Mesendoderm (in vitro differentiated cells): ENCODE results near the gene AGTRAP.

Experiments
- DNase-seq: peaks from one replicate; pipeline ENCODE4 v3.0.0; 2013
- H2AK5ac ChIP-seq: 2 replicates; pipeline ENCODE4 v1.6.1; 2013; ENCODE audit warnings: low read length, inconsistent platforms
- H2BK120ac ChIP-seq: 2 replicates; pipeline ENCODE4 v1.6.1; 2013; ENCODE audit warnings: low read depth, mild to moderate bottlenecking, low read length, moderate library complexity, mixed read lengths
- H2BK15ac ChIP-seq: replicated peaks from 2 replicates; pipeline ENCODE4 v1.6.1; 2013; ENCODE audit warnings: low read depth, mild to moderate bottlenecking, moderate library complexity
- H2BK5ac ChIP-seq: 2 replicates; pipeline ENCODE4 v1.6.1; 2013; ENCODE audit warnings: low read length, inconsistent platforms
- H3K18ac ChIP-seq: 2 replicates; pipeline ENCODE4 v1.6.1; 2013; ENCODE audit warnings: mild to moderate bottlenecking, low read length, mixed read lengths
- H3K23ac ChIP-seq: one replicate; pipeline ENCODE4 v1.6.1; 2013; ENCODE audit warnings: low read length
- H3K27ac ChIP-seq: 2 replicates; pipeline ENCODE4 v1.5.1; 2013; ENCODE audit warnings: low read depth, mild to moderate bottlenecking, inconsistent platforms, low read length, moderate library complexity
- H3K27me3 ChIP-seq: 2 replicates; pipeline ENCODE4 v1.6.1; 2013; ENCODE audit warnings: low read length, control low read depth, mild to moderate bottlenecking, inconsistent platforms; ENCODE audit not compliant: insufficient read depth, poor library complexity
- H3K36me3 ChIP-seq: 2 replicates; pipeline ENCODE4 v1.6.1; 2013; ENCODE audit warnings: low read length, inconsistent platforms; ENCODE audit not compliant: control insufficient read depth, insufficient read depth
- H3K4ac ChIP-seq: one replicate; pipeline ENCODE4 v1.6.1; 2013; ENCODE audit warnings: low read depth, mild to moderate bottlenecking, low read length, moderate library complexity
- H3K4me1 ChIP-seq: 2 replicates; pipeline ENCODE4 v1.6.1; 2013; ENCODE audit warnings: low read depth, low read length, inconsistent platforms; ENCODE audit not compliant: control insufficient read depth
- H3K4me2 ChIP-seq: 2 replicates; pipeline ENCODE4 v1.6.1; 2013; ENCODE audit warnings: low read length
- H3K4me3 ChIP-seq: 2 replicates; pipeline ENCODE4 v1.5.1; 2013; ENCODE audit warnings: mild to moderate bottlenecking, low read length
- H3K56ac ChIP-seq: one replicate; pipeline ENCODE4 v1.6.1; 2013; ENCODE audit warnings: low read length
- H3K79me1 ChIP-seq: 2 replicates; pipeline ENCODE4 v1.6.1; 2013; ENCODE audit warnings: low read length, inconsistent platforms
- H3K79me2 ChIP-seq: 2 replicates; pipeline ENCODE4 v1.6.1; 2013; ENCODE audit warnings: mild to moderate bottlenecking, low read length; ENCODE audit not compliant: control insufficient read depth, insufficient read depth
- H3K9ac ChIP-seq: 2 replicates; pipeline ENCODE4 v1.6.1; 2013; ENCODE audit warnings: low read length, inconsistent platforms
- H4K5ac ChIP-seq: one replicate; pipeline ENCODE4 v1.6.1; 2013; ENCODE audit warnings: low read length
- H4K8ac ChIP-seq: one replicate; pipeline ENCODE4 v1.6.1; 2013; ENCODE audit warnings: low read depth, mild to moderate bottlenecking, control low read depth, low read length, moderate library complexity
- WGBS: extraction: QIAGEN DNeasy Blood & Tissue Kit; methylation state at CpG from one replicate; pipeline ENCODE4 v1.1.7; 2013; ENCODE audit warnings: low lambda C conversion rate, missing lambda C conversion rate; ENCODE audit not compliant: insufficient coverage; ENCODE audit errors: extremely low coverage; 5-methylcytosine and 5-hydroxymethylcytosine counted together

Gene AGTRAP

DNA sequence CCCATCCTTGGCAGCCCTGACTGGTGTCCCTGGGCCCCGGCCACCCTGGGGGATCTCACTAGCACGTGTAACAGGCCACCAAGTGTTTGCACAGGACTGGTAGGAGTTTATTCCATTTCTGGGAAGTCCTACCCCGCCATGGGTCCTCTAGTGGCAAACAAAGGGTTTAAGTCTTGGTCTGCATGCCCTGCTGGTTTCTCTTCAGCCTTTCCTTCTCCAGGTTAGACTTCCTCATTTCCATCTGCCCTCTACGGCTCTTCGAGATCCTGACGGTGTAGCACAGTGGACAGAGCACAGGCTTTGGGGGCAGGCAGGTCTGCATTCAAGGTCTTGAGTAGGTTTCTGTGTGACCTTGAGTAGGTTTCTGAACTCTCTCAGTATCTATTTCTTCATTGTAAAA lies 2.8 kb downstream of the AGTRAP start:
- H3K18ac ChIP-seq: no peak overlapping the region
- DNase-seq: no peak
- H3K27ac ChIP-seq: no peak overlapping the region
- H2BK120ac ChIP-seq: no peak overlapping the region
- no peaks in the 10 kb centered on the region for H3K79me2 ChIP-seq
- H2AK5ac ChIP-seq: no peak overlapping the region
- no peak overlapping the region for H3K4ac ChIP-seq
- no peak overlapping the region for H2BK15ac ChIP-seq
- H3K23ac ChIP-seq: no peak overlapping the region
- no peak overlapping the region for H3K4me2 ChIP-seq
- peaks cover 3% of the 10 kb centered on the region for H3K79me1 ChIP-seq
- no peak overlapping the region for H4K5ac ChIP-seq
- no CpG with 5 or more reads among the region's 6 CpGs for WGBS
- no peaks in the 10 kb centered on the region for H3K27me3 ChIP-seq
- H3K36me3 ChIP-seq: no peaks in the 10 kb centered on the region
- H3K56ac ChIP-seq: no peak overlapping the region
- no peak overlapping the region for H3K4me3 ChIP-seq
- H3K9ac ChIP-seq: no peak overlapping the region
- H2BK5ac ChIP-seq: no peak overlapping the region
- no peak overlapping the region for H4K8ac ChIP-seq
- peaks cover 15% of the 10 kb centered on the region for H3K4me1 ChIP-seq

GRCh38 chr1:11740258-11741192 lies 4.6 kb downstream of the AGTRAP start:
- Histone ChIP-seq H3K23ac (no peak overlapping the region), H3K36me3 (no peaks in the 10 kb centered on the region), H3K27me3 (no peaks in the 10 kb centered on the region), H3K79me1 (peaks cover 3% of the 10 kb centered on the region), H3K56ac (peak overlapping the region; percentile 43), H3K4me3 (no peak overlapping the region), H2AK5ac (no peak overlapping the region), H3K4me1 (peaks cover 15% of the 10 kb centered on the region), H3K18ac (peak overlapping the region; percentile 6), H4K8ac (no peak overlapping the region), H3K27ac (no peak overlapping the region), H2BK15ac (no peak overlapping the region), H2BK5ac (no peak overlapping the region), H3K9ac (peak overlapping the region; percentile 10), H3K4ac (no peak overlapping the region), H4K5ac (no peak overlapping the region), H3K79me2 (no peaks in the 10 kb centered on the region), H2BK120ac (no peak overlapping the region), H3K4me2 (no peak overlapping the region)
- no CpG with 5 or more reads among the region's 15 CpGs for WGBS
- peak; percentile 32 for DNase-seq

- H3K56ac ChIP-seq: no peak overlapping the region
- H2BK120ac ChIP-seq: no peak overlapping the region
- no peak overlapping the region for H2BK15ac ChIP-seq
- no peaks in the 10 kb centered on the region for H3K27me3 ChIP-seq
- peaks cover 3% of the 10 kb centered on the region for H3K79me1 ChIP-seq
- no CpG with 5 or more reads among the region's 4 CpGs for WGBS
- H3K4me2 ChIP-seq: no peak overlapping the region
- H3K27ac ChIP-seq: no peak overlapping the region
- H4K5ac ChIP-seq: no peak overlapping the region
- no peak overlapping the region for H2AK5ac ChIP-seq
- H3K79me2 ChIP-seq: no peaks in the 10 kb centered on the region
- no peak for DNase-seq
- H3K23ac ChIP-seq: no peak overlapping the region
- no peak overlapping the region for H2BK5ac ChIP-seq
- H3K4me1 ChIP-seq: peaks cover 15% of the 10 kb centered on the region
- no peak overlapping the region for H3K4ac ChIP-seq
- no peak overlapping the region for H4K8ac ChIP-seq
- no peaks in the 10 kb centered on the region for H3K36me3 ChIP-seq
- H3K18ac ChIP-seq: no peak overlapping the region
- no peak overlapping the region for H3K4me3 ChIP-seq
- H3K9ac ChIP-seq: no peak overlapping the region
Observed at GRCh38 chr1:11741482-11741881, 5.5 kb downstream of the AGTRAP start.

DNA sequence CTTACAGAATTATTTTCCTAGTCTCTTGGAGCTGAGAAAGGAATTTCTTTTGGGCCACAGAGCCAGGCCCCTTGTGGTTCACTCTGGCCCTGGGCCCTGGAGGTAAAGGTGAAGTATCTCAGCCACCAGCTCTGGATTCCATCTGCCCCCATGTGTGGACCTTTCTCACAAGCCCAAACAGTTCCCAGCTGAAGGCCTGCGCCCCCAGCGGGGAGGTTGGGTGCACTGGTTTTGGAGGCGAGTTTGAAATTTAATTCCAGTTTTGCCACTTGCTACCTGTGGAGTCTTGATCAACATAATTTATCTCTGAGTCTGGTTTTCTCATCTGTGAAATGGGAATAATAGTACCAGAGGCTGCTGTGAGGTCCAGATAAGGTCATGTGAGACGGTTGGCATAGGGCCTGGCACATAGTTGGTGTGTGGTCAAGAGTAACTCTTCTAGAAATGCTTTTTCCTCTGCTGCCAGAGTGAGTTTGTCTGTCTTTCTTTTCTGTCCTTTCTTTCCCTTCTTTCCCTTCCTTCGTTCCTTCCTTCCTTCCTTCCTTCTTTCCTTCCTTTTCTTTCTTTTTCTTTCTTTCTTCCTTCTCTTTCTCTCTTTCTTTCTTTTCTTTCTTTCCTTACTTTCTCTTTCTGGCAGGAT lies 6.1 kb downstream of the AGTRAP start:
- DNase-seq: peak; percentile 41
- no peak overlapping the region for H4K8ac ChIP-seq
- WGBS: no CpG with 5 or more reads among the region's 5 CpGs
- H3K79me2 ChIP-seq: no peaks in the 10 kb centered on the region
- no peaks in the 10 kb centered on the region for H3K36me3 ChIP-seq
- H3K4me3 ChIP-seq: no peak overlapping the region
- H3K79me1 ChIP-seq: peaks cover 3% of the 10 kb centered on the region
- H3K9ac ChIP-seq: no peak overlapping the region
- H3K4me2 ChIP-seq: no peak overlapping the region
- H3K56ac ChIP-seq: no peak overlapping the region
- no peak overlapping the region for H2BK120ac ChIP-seq
- H2BK15ac ChIP-seq: no peak overlapping the region
- H4K5ac ChIP-seq: no peak overlapping the region
- no peak overlapping the region for H2BK5ac ChIP-seq
- peaks cover 13% of the 10 kb centered on the region for H3K4me1 ChIP-seq
- no peak overlapping the region for H3K4ac ChIP-seq
- no peak overlapping the region for H2AK5ac ChIP-seq
- H3K23ac ChIP-seq: no peak overlapping the region
- no peak overlapping the region for H3K18ac ChIP-seq
- H3K27me3 ChIP-seq: no peaks in the 10 kb centered on the region
- no peak overlapping the region for H3K27ac ChIP-seq

- no peaks in the 10 kb centered on the region for H3K79me2 ChIP-seq
- no peak overlapping the region for H3K27ac ChIP-seq
- H3K56ac ChIP-seq: no peak overlapping the region
- no peak for DNase-seq
- H3K79me1 ChIP-seq: no peaks in the 10 kb centered on the region
- H3K4ac ChIP-seq: no peak overlapping the region
- H3K36me3 ChIP-seq: no peaks in the 10 kb centered on the region
- no peak overlapping the region for H3K9ac ChIP-seq
- H3K4me3 ChIP-seq: no peak overlapping the region
- no peak overlapping the region for H2BK5ac ChIP-seq
- no peak overlapping the region for H3K4me2 ChIP-seq
- no peak overlapping the region for H3K18ac ChIP-seq
- H2AK5ac ChIP-seq: no peak overlapping the region
- peaks cover 9% of the 10 kb centered on the region for H3K4me1 ChIP-seq
- no peaks in the 10 kb centered on the region for H3K27me3 ChIP-seq
- no CpG with 5 or more reads among the region's 9 CpGs for WGBS
- no peak overlapping the region for H2BK15ac ChIP-seq
- H3K23ac ChIP-seq: no peak overlapping the region
- no peak overlapping the region for H2BK120ac ChIP-seq
- H4K8ac ChIP-seq: no peak overlapping the region
- no peak overlapping the region for H4K5ac ChIP-seq
Observed at GRCh38 chr1:11744287-11744686, 8.4 kb downstream of the AGTRAP start.
